Urothelium cell line (cell line): ENCODE results near the gene GPR162.
"Not testable (repeated sequence)": the region's sequence is repeated elsewhere in the genome, so short reads cannot be mapped to it uniquely, and the experiment has no call there.

Experiments
- DNase-seq: peaks from one replicate; pipeline ENCODE4 v3.0.0; 2011; ENCODE audit warnings: low spot score, mixed read lengths
- FAIRE-seq: peaks from 2 replicates; lab custom pipeline; 2011; peaks lifted over from hg19 to GRCh38; lab: Jason Lieb, UNC

The GPR162 gene

GRCh38 chr12:6851921-6852650, 30.5 kb downstream of the GPR162 start, which contains the start of gene USP5:
TSS of gene USP5 (plus strand) at chr12:6852150. CDS start at chr12:6852180, 30 bp downstream.
- peak; percentile 99 for DNase-seq
- FAIRE-seq = peak; percentile 99

- peak; percentile 49 for DNase-seq
- no peak for FAIRE-seq
Measured at GRCh38 chr12:6852651-6853354, 31.2 kb downstream of the GPR162 start.

DNA sequence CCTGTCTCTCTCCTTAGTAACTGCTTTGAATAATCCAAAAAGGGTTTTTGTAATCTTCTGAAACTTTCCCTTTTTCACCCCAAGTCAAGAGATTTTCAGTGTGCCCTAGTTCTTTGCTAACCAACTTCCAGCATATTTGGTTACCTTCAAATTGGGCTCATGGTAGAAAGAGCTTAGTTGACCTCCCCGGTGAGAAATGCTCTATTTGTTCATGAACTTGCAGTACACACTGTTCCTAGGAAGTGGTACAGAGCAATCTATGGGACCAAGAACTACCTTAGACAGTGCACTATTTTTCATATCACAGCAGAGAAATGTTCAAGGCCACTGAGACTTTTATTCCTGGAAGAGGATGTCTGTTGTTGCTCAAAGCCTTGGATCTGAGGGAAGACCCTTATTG, 32.0 kb downstream of the GPR162 start:
- FAIRE-seq = no peak
- DNase-seq = no peak

GRCh38 chr12:6854036-6854435, 32.4 kb downstream of the GPR162 start:
- FAIRE-seq = no peak
- no peak for DNase-seq

DNA sequence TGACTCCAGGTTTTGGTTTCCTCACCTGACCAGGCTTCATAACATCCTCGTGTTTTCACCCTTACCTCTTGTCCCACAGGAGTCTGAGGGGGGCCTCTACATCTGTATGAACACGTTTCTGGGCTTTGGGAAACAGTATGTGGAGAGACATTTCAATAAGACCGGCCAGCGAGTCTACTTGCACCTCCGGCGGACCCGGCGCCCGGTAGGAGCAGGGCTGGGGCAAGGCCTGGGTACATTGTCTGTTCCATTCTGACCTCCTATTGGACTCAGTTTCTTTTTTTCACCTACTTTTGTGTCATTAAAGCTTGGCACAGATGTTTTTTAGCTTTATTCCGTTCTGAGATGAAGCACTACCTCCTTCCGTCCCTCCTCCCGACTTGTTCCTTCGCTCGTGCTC, 33.7 kb downstream of the GPR162 start:
- FAIRE-seq (no peak), DNase-seq (no peak)

DNA sequence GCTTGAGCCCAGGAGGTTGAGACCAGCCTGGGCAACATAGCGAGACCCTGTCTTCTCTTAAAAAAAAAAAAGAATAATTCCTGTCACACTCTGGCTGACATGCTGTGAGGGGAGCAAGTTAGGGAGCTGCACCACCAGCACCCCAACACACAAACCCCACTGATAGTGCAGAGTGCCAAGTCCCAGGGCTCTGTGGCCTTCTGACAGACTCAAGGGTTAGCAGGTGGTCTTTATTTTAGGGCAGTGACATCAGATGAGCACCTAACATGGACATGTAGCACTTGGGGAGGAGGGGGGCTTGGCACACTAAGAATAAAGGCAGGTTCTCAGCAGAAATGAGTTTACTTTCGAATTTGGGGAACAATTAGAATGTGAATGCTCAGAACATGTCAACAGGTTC, 37.2 kb downstream of the GPR162 start:
- FAIRE-seq = no peak
- DNase-seq = no peak

GRCh38 chr12:6860116-6860515, 38.5 kb downstream of the GPR162 start:
- DNase-seq (no peak), FAIRE-seq (no peak)

DNA sequence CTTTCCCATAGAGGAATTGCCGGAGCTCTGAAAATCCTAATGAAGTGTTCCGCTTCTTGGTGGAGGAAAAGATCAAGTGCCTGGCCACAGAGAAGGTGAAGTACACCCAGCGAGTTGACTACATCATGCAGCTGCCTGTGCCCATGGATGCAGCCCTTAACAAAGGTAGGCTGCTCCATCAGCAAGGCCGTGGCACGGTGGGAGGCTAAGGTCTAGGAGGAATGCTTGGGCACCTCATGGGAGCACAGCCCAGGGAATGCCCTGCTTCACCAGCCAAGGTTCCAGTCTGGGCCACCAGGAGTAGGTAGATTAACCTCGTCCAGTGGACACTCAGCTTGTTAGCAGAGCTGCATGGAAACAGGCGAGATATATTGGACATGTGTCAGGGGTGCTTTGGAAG, 39.3 kb downstream of the GPR162 start:
- FAIRE-seq (no peak), DNase-seq (no peak)

- FAIRE-seq (no peak), DNase-seq (no peak)
Measured at GRCh38 chr12:6861391-6861790, 39.8 kb downstream of the GPR162 start.

DNA sequence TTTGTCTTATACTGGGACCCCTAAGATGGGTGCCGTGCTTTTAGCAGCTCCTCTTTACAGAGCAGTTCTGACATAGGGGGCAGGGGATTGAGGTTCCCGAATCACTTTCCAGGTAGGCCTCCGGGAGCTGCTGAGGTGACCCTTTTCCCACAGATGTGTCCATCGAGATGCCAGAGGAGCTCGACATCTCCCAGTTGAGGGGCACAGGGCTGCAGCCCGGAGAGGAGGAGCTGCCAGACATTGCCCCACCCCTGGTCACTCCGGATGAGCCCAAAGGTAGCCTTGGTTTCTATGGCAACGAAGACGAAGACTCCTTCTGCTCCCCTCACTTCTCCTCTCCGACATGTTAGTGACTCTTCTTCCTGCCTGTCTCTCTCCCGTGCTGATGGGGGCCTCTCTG, 41.4 kb downstream of the GPR162 start:
- DNase-seq (no peak), FAIRE-seq (no peak)

GRCh38 chr12:6863586-6864321, 42.1 kb downstream of the GPR162 start:
- FAIRE-seq (no peak), DNase-seq (no peak)

DNA sequence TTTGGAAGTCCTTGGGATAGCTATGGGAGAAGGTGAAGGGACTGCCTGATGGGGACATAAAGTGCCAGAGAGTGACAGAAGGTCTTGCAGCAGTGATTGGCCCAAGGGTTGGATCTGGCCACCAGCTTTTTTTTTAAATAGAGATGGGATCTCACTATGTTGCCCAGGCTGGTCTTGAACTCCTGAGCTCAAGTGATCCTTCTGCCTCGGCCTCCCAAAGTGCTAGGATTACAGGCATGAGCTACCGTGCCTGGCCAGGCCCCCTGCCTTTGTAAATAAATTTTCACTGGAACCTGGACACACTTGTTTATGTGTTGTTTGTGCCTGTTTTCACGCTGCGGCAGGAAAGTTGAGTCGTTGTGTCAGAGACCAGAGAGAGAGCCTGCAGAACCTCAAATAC, 43.7 kb downstream of the GPR162 start:
- DNase-seq, FAIRE-seq: not testable (repeated sequence)

- peak; percentile 58 for FAIRE-seq
- DNase-seq = no peak
Measured at GRCh38 chr12:6866163-6866919, 44.7 kb downstream of the GPR162 start.

- FAIRE-seq (no peak), DNase-seq (no peak)
Measured at GRCh38 chr12:6866920-6867412, 45.3 kb downstream of the GPR162 start.

- FAIRE-seq = peak; percentile 96
- peak; percentile 97 for DNase-seq
Measured at GRCh38 chr12:6867413-6868210, 46.0 kb downstream of the GPR162 start, which contains the start of gene TPI1. TSS of gene TPI1 (plus strand) at chr12:6867531. CDS start at chr12:6867567, 36 bp downstream.

DNA sequence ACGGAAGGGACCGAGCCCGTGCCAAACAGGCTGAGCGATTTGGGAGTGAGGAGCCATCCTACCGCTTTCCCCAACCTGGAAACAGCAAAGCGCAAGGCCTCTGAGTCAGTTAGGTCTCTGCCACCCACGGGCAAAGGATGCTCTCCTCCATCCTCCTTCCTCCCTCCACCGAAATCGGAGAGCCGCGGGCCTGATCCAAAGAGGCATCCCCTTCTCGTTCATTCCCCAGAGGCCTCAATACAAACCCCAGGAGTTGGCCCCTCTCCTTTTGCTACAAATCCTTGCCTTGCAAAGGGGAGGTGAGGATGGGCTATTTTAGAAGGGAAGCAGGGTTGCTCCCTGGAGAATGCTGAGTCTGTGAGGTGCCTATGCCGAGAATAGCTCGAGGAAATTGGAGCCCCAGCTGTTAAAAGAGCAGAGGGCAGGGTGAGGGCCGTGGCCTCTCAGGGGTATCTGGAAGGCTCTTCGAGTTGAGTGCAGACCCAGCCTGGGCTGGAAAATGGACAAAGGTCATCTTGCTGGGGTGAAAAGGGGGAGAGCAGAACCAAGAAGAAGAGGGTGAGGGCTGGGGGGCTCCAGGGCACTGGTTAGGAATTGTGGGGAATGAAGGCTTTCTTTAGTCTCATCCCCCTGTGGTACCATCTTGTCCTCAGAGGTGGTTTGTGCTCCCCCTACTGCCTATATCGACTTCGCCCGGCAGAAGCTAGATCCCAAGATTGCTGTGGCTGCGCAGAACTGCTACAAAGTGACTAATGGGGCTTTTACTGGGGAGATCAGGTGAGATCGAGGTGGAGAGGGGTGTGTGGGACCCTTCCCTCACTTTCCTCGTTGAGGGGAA, 46.8 kb downstream of the GPR162 start:
- DNase-seq (peak; percentile 33), FAIRE-seq (peak; percentile 30)

- peak; percentile 74 for FAIRE-seq
Measured at GRCh38 chr12:6869049-6870021, 47.7 kb downstream of the GPR162 start.

GRCh38 chr12:6870304-6870703, 48.7 kb downstream of the GPR162 start:
- not testable (repeated sequence) for DNase-seq, FAIRE-seq

More at GRCh38 chr12:6869049-6870021, 47.7 kb downstream of the GPR162 start:
- DNase-seq = peak; percentile 77
